BE2C (cell line): ENCODE data around the gene MXD4.
A peak's percentile ranks its signal among the peaks of the same experiment; 100 is the strongest.

Experiments used
- DNase-seq: peaks from one replicate; pipeline ENCODE4 v3.0.0-alpha.2; 2020
- H3K27me3 ChIP-seq: fragments of 250-450 bp; sonication (Bioruptor Pico); 2 replicates; pipeline ENCODE4 v1.5.1; 2020; ENCODE audit warnings: mild to moderate bottlenecking
- H3K36me3 ChIP-seq: fragments of 250-450 bp; sonication (Bioruptor Pico); 2 replicates; pipeline ENCODE4 v1.5.1; 2020; ENCODE audit warnings: mild to moderate bottlenecking
- H3K4me1 ChIP-seq: fragments of 250-450 bp; sonication (Bioruptor Pico); 2 replicates; pipeline ENCODE4 v1.5.1; 2020
- H3K4me3 ChIP-seq: 2 replicates; pipeline ENCODE4 v1.5.1; 2011; ENCODE audit warnings: low read depth, low read length
- H3K9me3 ChIP-seq: fragments of 250-450 bp; sonication (Bioruptor Pico); 2 replicates; pipeline ENCODE4 v1.5.1; 2020
- TF ChIP-seq, protein P1 (sequence below): IDR thresholded peaks from 2 replicates; pipeline ENCODE4 v1.5.1; 2012; ENCODE audit warnings: mild to moderate bottlenecking, low read depth, low read length

The MXD4 gene

DNA sequence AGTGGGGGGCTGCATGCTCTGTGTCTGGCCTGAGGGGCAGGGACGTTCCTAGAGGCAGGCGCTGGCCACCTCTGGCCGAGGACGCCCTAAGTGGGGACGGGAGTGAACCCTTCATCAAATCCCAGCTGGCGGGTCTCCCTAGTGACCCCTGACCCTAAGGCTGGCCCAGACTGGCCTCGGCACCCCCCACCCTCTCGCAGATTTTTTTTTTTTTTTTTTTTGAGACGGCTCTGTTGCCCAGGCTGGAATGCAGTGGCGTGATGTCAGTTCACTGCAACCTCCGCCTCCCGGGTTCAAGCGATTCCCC, 988 bp upstream of the MXD4 start:
- no peaks in the 10 kb centered on the region for H3K27me3 ChIP-seq
- TF ChIP-seq, protein P1, sequence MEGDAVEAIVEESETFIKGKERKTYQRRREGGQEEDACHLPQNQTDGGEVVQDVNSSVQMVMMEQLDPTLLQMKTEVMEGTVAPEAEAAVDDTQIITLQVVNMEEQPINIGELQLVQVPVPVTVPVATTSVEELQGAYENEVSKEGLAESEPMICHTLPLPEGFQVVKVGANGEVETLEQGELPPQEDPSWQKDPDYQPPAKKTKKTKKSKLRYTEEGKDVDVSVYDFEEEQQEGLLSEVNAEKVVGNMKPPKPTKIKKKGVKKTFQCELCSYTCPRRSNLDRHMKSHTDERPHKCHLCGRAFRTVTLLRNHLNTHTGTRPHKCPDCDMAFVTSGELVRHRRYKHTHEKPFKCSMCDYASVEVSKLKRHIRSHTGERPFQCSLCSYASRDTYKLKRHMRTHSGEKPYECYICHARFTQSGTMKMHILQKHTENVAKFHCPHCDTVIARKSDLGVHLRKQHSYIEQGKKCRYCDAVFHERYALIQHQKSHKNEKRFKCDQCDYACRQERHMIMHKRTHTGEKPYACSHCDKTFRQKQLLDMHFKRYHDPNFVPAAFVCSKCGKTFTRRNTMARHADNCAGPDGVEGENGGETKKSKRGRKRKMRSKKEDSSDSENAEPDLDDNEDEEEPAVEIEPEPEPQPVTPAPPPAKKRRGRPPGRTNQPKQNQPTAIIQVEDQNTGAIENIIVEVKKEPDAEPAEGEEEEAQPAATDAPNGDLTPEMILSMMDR: no peak
- no peak for DNase-seq
- H3K36me3 ChIP-seq: peaks cover 14% of the 10 kb centered on the region
- H3K9me3 ChIP-seq: no peaks in the 10 kb centered on the region
- peak overlapping the region; percentile 72 for H3K4me3 ChIP-seq
- H3K4me1 ChIP-seq: no peaks in the 10 kb centered on the region

- TF ChIP-seq, protein P1: no peak
- Histone ChIP-seq H3K9me3 (no peaks in the 10 kb centered on the region), H3K4me1 (no peaks in the 10 kb centered on the region), H3K36me3 (peaks cover 20% of the 10 kb centered on the region), H3K4me3 (peak overlapping the region; percentile 72), H3K27me3 (no peaks in the 10 kb centered on the region)
- DNase-seq: peak; percentile 99
Observed at GRCh38 chr4:2262145-2262943, 435 bp upstream of the MXD4 start.

DNA sequence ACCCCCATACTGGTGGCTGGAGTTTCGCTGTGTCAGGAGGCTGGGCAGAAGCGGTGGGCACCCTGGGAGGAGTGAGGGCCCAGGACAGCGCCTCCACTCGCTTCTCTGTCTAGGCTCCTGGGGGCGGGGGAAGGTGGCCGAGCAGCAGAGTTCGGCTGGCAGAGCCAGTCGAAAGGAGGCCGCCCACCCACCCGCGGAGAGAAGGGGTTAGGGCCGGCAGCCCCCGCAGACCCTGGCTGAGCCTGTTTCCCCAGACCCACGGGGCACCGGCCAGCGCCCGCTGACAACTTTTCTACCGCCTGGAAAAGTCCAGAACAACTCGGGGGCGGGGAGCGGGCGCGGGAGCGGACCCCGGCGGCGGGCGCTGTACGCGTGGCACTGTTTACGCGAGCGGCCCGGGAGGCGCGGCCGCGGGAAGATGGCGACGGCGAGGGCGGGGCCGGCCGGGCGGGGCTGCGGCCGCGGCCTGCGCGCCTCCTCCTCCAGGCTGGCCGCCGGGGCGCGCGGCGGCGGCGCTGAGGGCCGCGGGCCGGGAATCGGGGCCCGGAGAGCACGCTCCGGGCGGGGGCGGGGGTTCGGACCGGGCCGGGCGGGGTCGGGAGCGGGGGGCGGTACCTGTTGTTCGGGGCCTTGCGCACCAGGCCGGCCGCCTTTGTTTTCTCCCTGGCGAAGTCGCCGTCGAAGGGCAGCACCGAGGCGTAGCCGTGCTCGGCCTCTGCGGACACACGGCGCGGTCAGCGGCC, 628 bp downstream of the MXD4 start:
- TF ChIP-seq, protein P1: no peak
- peaks cover under 1% of the 10 kb centered on the region; the same call in 1 of the 2 replicates for H3K4me1 ChIP-seq

GRCh38 chr4:2260344-2261109, 1.4 kb downstream of the MXD4 start:
- TF ChIP-seq, protein P1: no peak
- peak overlapping the region; percentile 75 for H3K4me3 ChIP-seq
- H3K36me3 ChIP-seq: peaks cover 22% of the 10 kb centered on the region
- no peaks in the 10 kb centered on the region for H3K9me3 ChIP-seq
- DNase-seq: peak; percentile 7
- no peaks in the 10 kb centered on the region for H3K27me3 ChIP-seq
- H3K4me1 ChIP-seq: peaks cover 8% of the 10 kb centered on the region; the same call in 1 of the 2 replicates

More for the DNA sequence above, 628 bp downstream of the MXD4 start:
- DNase-seq: peak; percentile 74
- H3K27me3 ChIP-seq: no peaks in the 10 kb centered on the region
- H3K9me3 ChIP-seq: no peaks in the 10 kb centered on the region
- H3K4me3 ChIP-seq: peak overlapping the region; percentile 75
- peaks cover 22% of the 10 kb centered on the region for H3K36me3 ChIP-seq

DNA sequence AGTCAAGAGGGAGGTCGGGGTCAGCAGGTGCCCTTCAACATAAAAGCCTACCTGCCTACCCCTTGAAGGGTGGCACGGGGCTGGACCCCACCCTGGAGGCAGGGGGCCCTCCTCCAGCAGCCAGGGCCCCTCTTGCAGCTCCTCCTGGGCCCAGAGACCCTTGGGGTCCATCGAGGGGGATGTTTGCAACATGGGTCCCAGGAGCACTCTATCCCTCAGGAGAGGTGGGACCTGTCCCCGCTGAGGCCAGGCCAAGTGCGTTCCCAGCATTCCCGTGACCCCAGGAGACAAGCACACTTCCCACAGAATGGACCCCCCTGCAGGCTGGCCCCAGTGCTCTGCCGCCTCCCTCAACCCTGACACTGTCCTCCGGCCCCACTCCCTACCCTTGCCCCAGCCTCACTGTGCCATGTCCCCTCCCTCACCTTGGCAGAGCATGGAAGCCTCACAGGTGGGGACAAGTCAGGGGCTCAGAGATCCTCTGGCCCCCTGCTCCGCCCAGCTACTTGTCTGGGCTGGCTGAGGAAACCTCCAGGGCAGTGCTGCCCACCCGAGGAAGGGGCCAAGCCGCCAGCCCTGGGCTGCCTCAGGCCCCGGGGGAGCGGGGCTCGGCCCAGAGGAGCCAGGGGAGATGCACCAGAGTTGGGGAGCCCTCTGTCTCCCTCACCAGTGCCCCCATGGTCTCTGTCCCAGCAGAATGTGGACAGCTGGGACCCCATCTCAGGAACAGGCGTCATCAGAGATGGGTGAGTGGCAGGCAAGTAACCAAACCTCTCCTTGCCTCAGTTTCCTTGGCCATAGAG, 2.2 kb downstream of the MXD4 start:
- no peaks in the 10 kb centered on the region for H3K27me3 ChIP-seq
- TF ChIP-seq, protein P1: no peak
- H3K4me3 ChIP-seq: no peak overlapping the region
- peak; percentile 13 for DNase-seq
- peaks cover 27% of the 10 kb centered on the region for H3K36me3 ChIP-seq
- peaks cover 8% of the 10 kb centered on the region; the same call in 1 of the 2 replicates for H3K4me1 ChIP-seq
- no peaks in the 10 kb centered on the region for H3K9me3 ChIP-seq
